Thoracic aorta (tissue), 2 donors: ENCODE results near the gene MAPKAPK5. TPM values are rescaled to one million over a fixed set of nuclear protein-coding genes. Genes with fewer than 3 reads are reported as not detected.
"Not testable (repeated sequence)": the region's sequence is repeated elsewhere in the genome, so short reads cannot be mapped to it uniquely, and the experiment has no call there.

Experiments
- ATAC-seq: fragments of 150-250 bp; one replicate; pipeline ENCODE4 v1.8.0; 2017; ENCODE audit warnings: low read depth; ENCODE audit not compliant: insufficient number of reproducible peaks, low FRiP score
- DNase-seq: peaks from one replicate; pipeline ENCODE4 v3.0.0-alpha.2; 2020; ENCODE audit warnings: low spot score
- H3K27ac ChIP-seq, 2 donors: fragments of 200-600 bp; sonication (generic); 1 replicate in 1 of 2; 2 replicates in 1 of 2; pipeline ENCODE4 v1.5.1; 2016; ENCODE audit warnings: mild to moderate bottlenecking in 2 of 2, moderate library complexity in 2 of 2
- H3K27me3 ChIP-seq: fragments of 200-600 bp; sonication (generic); replicated peaks from 2 replicates; pipeline ENCODE4 v1.6.0; 2016; ENCODE audit warnings: mild to moderate bottlenecking; ENCODE audit not compliant: insufficient read depth
- H3K36me3 ChIP-seq: fragments of 200-600 bp; sonication (generic); one replicate; pipeline ENCODE4 v1.5.1; 2016
- H3K4me1 ChIP-seq, 2 donors: fragments of 200-600 bp; sonication (generic); 1 replicate in 1 of 2; 2 replicates in 1 of 2; pipeline versions ENCODE4 v1.5.1 to v1.6.0; 2016; ENCODE audit warnings: low read depth in 2 of 2, mild to moderate bottlenecking in 1 of 2; ENCODE audit not compliant: control insufficient read depth in 1 of 2
- H3K4me3 ChIP-seq: fragments of 200-600 bp; sonication (generic); 2 replicates; pipeline ENCODE4 v1.5.1; 2016; ENCODE audit warnings: mild to moderate bottlenecking
- H3K9me3 ChIP-seq: fragments of 200-600 bp; sonication (generic); 2 replicates; pipeline ENCODE4 v1.5.1; 2016
- CTCF ChIP-seq: fragments of 200-600 bp; sonication (generic); IDR thresholded peaks from one replicate; pipeline ENCODE4 v1.5.1; 2019; ENCODE audit warnings: antibody characterized with exemption
- total RNA-seq, 2 donors: library from RNA; depleted of rRNA; stranded (reverse); fragments of >200 nt; gene quantifications; one replicate each; pipeline versions ENCODE4 v1.1.0 to v1.2.3, GENCODE V29; 2016

MAPKAPK5 gene
- total RNA-seq, 2 donors from 2014 or later: 35.7 to 72.2 TPM

GRCh38 chr12:111937429-111937828, 95.4 kb downstream of the MAPKAPK5 start:
- no peaks in the 10 kb centered on the region for H3K36me3 ChIP-seq
- no peaks in the 10 kb centered on the region for H3K27me3 ChIP-seq
- TF ChIP-seq CTCF: no peak
- peak overlapping the region; percentile 35 for H3K4me3 ChIP-seq
- peaks cover 15 to 24% of the 10 kb centered on the region in 2 donors for H3K4me1 ChIP-seq
- DNase-seq (no peak), ATAC-seq (peak; percentile 79)
- no peaks in the 10 kb centered on the region for H3K9me3 ChIP-seq
- H3K27ac ChIP-seq: peak overlapping the region; percentile 75 to 78

- H3K4me3 ChIP-seq: no peak overlapping the region
- H3K36me3 ChIP-seq: no peaks in the 10 kb centered on the region
- no peaks in the 10 kb centered on the region for H3K27me3 ChIP-seq
- TF ChIP-seq CTCF: no peak
- no peak overlapping the region for H3K27ac ChIP-seq
- H3K9me3 ChIP-seq: no peaks in the 10 kb centered on the region
- ATAC-seq: no peak
- peaks cover 8 to 11% of the 10 kb centered on the region in 2 donors for H3K4me1 ChIP-seq
- DNase-seq: no peak
Observed at GRCh38 chr12:111942557-111942956, 100.5 kb downstream of the MAPKAPK5 start.

GRCh38 chr12:111943929-111944328, 101.9 kb downstream of the MAPKAPK5 start:
- Histone ChIP-seq H3K9me3 (no peaks in the 10 kb centered on the region), H3K4me3 (no peak overlapping the region), H3K4me1 (no peaks in the 10 kb centered on the region), H3K27ac (no peak overlapping the region), H3K36me3 (no peaks in the 10 kb centered on the region), H3K27me3 (no peaks in the 10 kb centered on the region)
- ATAC-seq: no peak
- DNase-seq: no peak
- no peak for TF ChIP-seq CTCF

GRCh38 chr12:111950961-111951676, 109.1 kb downstream of the MAPKAPK5 start:
- not testable (repeated sequence) for ATAC-seq, H3K9me3 ChIP-seq, H3K27me3 ChIP-seq, DNase-seq, H3K27ac ChIP-seq, H3K4me1 ChIP-seq, H3K36me3 ChIP-seq, H3K4me3 ChIP-seq

Other genes with a start within 250 kb of the MAPKAPK5 start
- gene ATXN2, start 242.9 kb upstream of the MAPKAPK5 start, total RNA-seq: 100 to 1,000 TPM in 1 of 2 donors, 10 to 100 TPM in 1; 81.0 to 109 TPM
- gene BRAP, start 156.3 kb upstream of the MAPKAPK5 start, total RNA-seq: 10 to 100 TPM; 14.1 to 22.6 TPM
- gene ACAD10, start 156.2 kb upstream of the MAPKAPK5 start, total RNA-seq: 10 to 100 TPM; 15.8 to 17.6 TPM
- 100 to 1,000 TPM in 1 of 2 donors, 10 to 100 TPM in 1; 99.0 to 135 TPM for gene ALDH2, start 75.3 kb upstream of the MAPKAPK5 start, total RNA-seq
- gene TMEM116, start 170.9 kb downstream of the MAPKAPK5 start, total RNA-seq: 10 to 100 TPM; 13.5 to 13.9 TPM
- 10 to 100 TPM; 33.1 to 43.6 TPM for gene ERP29, start 171.2 kb downstream of the MAPKAPK5 start, total RNA-seq